Measurements from ENCODE around the gene EP400. TPM values are rescaled to one million over a fixed set of nuclear protein-coding genes. Genes with fewer than 3 reads are reported as not detected.

Gene EP400
- total and polyA plus RNA-seq, 2 of the 4 experiments (the other 2 are of a cell fraction): 4.3 to 11.4 TPM

GRCh38 chr12:131981388-131981787 is 31.6 kb downstream of the EP400 start:
- ATAC-seq (ENCODE audit: low read depth): no peak
- H3K18ac ChIP-seq (ENCODE audit: low read depth, low read length): no peak overlapping the region
- H3K27me3 ChIP-seq (ENCODE audit: control insufficient read depth, insufficient read depth, low read length): no peaks in the 10 kb centered on the region
- H4K5ac ChIP-seq (ENCODE audit: low read depth, low read length): no peak overlapping the region
- H3K36me3 ChIP-seq (ENCODE audit: control insufficient read depth, insufficient read depth, low read length): peaks cover 33% of the 10 kb centered on the region
- TF ChIP-seq SMC3 (IDR thresholded peaks at IDR 0.05; ENCODE audit: low read depth, low read length) (no peak), RAD21 (IDR thresholded peaks at IDR 0.05; ENCODE audit: low read length) (no peak), BHLHE40 (IDR thresholded peaks at IDR 0.05; ENCODE audit: low read depth, low read length) (no peak), MAFK (IDR thresholded peaks at IDR 0.05; ENCODE audit: low read depth, low read length) (no peak), CEBPB (IDR thresholded peaks at IDR 0.05; ENCODE audit: low read depth, low read length) (no peak), FOS (IDR thresholded peaks at IDR 0.05; ENCODE audit: low read depth, low read length) (no peak), MXI1 (IDR thresholded peaks at IDR 0.05; ENCODE audit: borderline replicate concordance, low read depth, low read length) (no peak), USF2 (IDR thresholded peaks at IDR 0.05; ENCODE audit: low read depth, low read length) (no peak), NFE2L2 (IDR thresholded peaks at IDR 0.05; ENCODE audit: low read depth, low read length) (no peak), MAZ (IDR thresholded peaks at IDR 0.05; ENCODE audit: borderline replicate concordance, low read depth, low read length) (no peak), RFX5 (IDR thresholded peaks at IDR 0.05; ENCODE audit: low read depth, low read length) (no peak), CTCF (conservative IDR thresholded peaks at IDR 0.05; ENCODE audit: low read depth, low read length) (no peak), CHD1 (IDR thresholded peaks at IDR 0.05; ENCODE audit: low read depth, low read length) (no peak), RCOR1 (IDR thresholded peaks at IDR 0.05; ENCODE audit: insufficient replicate concordance, low read length) (no peak), ELK1 (IDR thresholded peaks at IDR 0.05; ENCODE audit: borderline replicate concordance, low read depth, low read length) (no peak), POLR2A (IDR thresholded peaks at IDR 0.05; ENCODE audit: low read depth, low read length) (no peak)
- H2BK20ac ChIP-seq (ENCODE audit: low read depth, low read length): no peak overlapping the region
- no peak overlapping the region for H2BK120ac ChIP-seq (ENCODE audit: low read depth, low read length)
- no peak overlapping the region for H3K4ac ChIP-seq (ENCODE audit: low read depth, low read length)
- in situ Hi-C loops (cut with MboI; ENCODE audit: low sequenced_read_pairs) (no loop called here), dilution Hi-C loops (cut with HindIII; ENCODE audit: low sequenced_read_pairs, unreplicated experiment) (no loop called here), intact Hi-C loops (cut with micrococcal nuclease) (no loop called here)
- H3K27ac ChIP-seq (ENCODE audit: insufficient read depth, low read length): no peak overlapping the region
- H2BK5ac ChIP-seq (ENCODE audit: low read depth, low read length, poor library complexity, severe bottlenecking): no peak overlapping the region
- H4K91ac ChIP-seq (ENCODE audit: insufficient read depth, low read depth, low read length): no peak overlapping the region
- no peak overlapping the region for H2AK9ac ChIP-seq (replicated peaks; ENCODE audit: low read depth, low read length, poor library complexity)
- H3K79me1 ChIP-seq (ENCODE audit: low read depth in 1 of 2, low read length in 2 of 2): peaks cover 28 to 48% of the 10 kb centered on the region in 2 experiments
- H2AK5ac ChIP-seq (ENCODE audit: low read depth, low read length): no peak overlapping the region
- peaks cover 3% of the 10 kb centered on the region; the same call in 1 of the 2 replicates for H3K9me1 ChIP-seq (ENCODE audit: insufficient read depth, low read length)
- H3K14ac ChIP-seq (replicated peaks; ENCODE audit: low read depth, low read length): no peak overlapping the region
- no peak overlapping the region for H2BK15ac ChIP-seq (ENCODE audit: low read depth, low read length)
- no peak overlapping the region for H2AFZ ChIP-seq (replicated peaks; ENCODE audit: low read length, poor library complexity)
- H3K4me1 ChIP-seq (ENCODE audit: control insufficient read depth, insufficient read depth, low read length): peaks cover 4% of the 10 kb centered on the region
- H3K4me3 ChIP-seq (ENCODE audit: insufficient read depth, low read depth, low read length): no peak overlapping the region
- POLR2A ChIA-PET (ENCODE audit: unreplicated experiment): no interaction called here
- no TSS peak for BruUV-seq (replicated peaks)
- H3K56ac ChIP-seq (ENCODE audit: extremely low read depth, insufficient read depth, low read length): no peak overlapping the region
- H3K9me3 ChIP-seq (ENCODE audit: control insufficient read depth, insufficient read depth, low read length): no peaks in the 10 kb centered on the region
- no peak overlapping the region for H3K9ac ChIP-seq (ENCODE audit: low read depth, low read length)
- DNase-seq: no peak
- no peak overlapping the region for H4K8ac ChIP-seq (ENCODE audit: low read depth in 2 of 2, low read length in 2 of 2)
- CTCF ChIA-PET: interaction anchor here (1.0 kb wide), 1 partner anchor 20 kb away, joined by 3 read pairs; no protein-coding TSS in a partner anchor
- H3K4me2 ChIP-seq (ENCODE audit: low read depth, low read length): no peak overlapping the region
- H3K23ac ChIP-seq (ENCODE audit: low read depth, low read length): no peak overlapping the region
- WGBS, 2 experiments (ENCODE audit: extremely low coverage in 2 of 2, insufficient read length in 1 of 2): 100% methylated on average over 5 of the region's 10 CpGs; no CpG with 5 or more reads in 1 of the 2 experiments
- H4K20me1 ChIP-seq (ENCODE audit: insufficient read depth, low read length): peaks cover 3% of the 10 kb centered on the region
